Ishikawa (cell line): ENCODE measurements around the gene WSB1.

Experiments
- CEBPB ChIP-seq: IDR thresholded peaks from 2 replicates; pipeline ENCODE4 v1.6.1; 2012
- CREB1 ChIP-seq: IDR thresholded peaks from 2 replicates; pipeline ENCODE4 v1.6.1; 2012; ENCODE audit warnings: low read depth
- EGR1 ChIP-seq: IDR thresholded peaks from 2 replicates; pipeline ENCODE4 v1.6.1; 2012
- EP300 ChIP-seq: IDR thresholded peaks from 2 replicates; pipeline ENCODE4 v1.6.1; 2012; ENCODE audit warnings: borderline replicate concordance
- FOXM1 ChIP-seq: IDR thresholded peaks from 2 replicates; pipeline ENCODE4 v1.6.1; 2012; ENCODE audit warnings: low read depth, borderline replicate concordance
- NFIC ChIP-seq: IDR thresholded peaks from 2 replicates; pipeline ENCODE4 v1.6.1; 2012
- RAD21 ChIP-seq: IDR thresholded peaks from 2 replicates; pipeline ENCODE4 v1.6.1; 2012; ENCODE audit warnings: low read depth
- REST ChIP-seq: IDR thresholded peaks from 2 replicates; pipeline ENCODE4 v1.6.1; 2012; ENCODE audit warnings: low read depth, mild to moderate bottlenecking
- TAF1 ChIP-seq: IDR thresholded peaks from 2 replicates; pipeline ENCODE4 v1.6.1; 2012; ENCODE audit warnings: low read depth, mild to moderate bottlenecking
- TCF12 ChIP-seq: IDR thresholded peaks from 2 replicates; pipeline ENCODE4 v1.6.1; 2012; ENCODE audit warnings: low read depth
- TEAD4 ChIP-seq: IDR thresholded peaks from 2 replicates; pipeline ENCODE4 v1.6.1; 2012
- YY1 ChIP-seq: IDR thresholded peaks from 2 replicates; pipeline ENCODE4 v1.6.1; 2012; ENCODE audit warnings: low read depth
- ZBTB7A ChIP-seq: IDR thresholded peaks from 2 replicates; pipeline ENCODE4 v1.6.1; 2012; ENCODE audit warnings: low read depth
- TF ChIP-seq, protein P1 (sequence below): IDR thresholded peaks from 2 replicates; pipeline ENCODE4 v1.6.1; 2012
- TF ChIP-seq, protein P2 (sequence below): IDR thresholded peaks from 2 replicates; pipeline ENCODE4 v1.6.1; 2012

WSB1 gene

GRCh38 chr17:27323538-27324215, 29.8 kb downstream of the WSB1 start:
- no peak for TF ChIP-seq REST
- TF ChIP-seq, protein P1, sequence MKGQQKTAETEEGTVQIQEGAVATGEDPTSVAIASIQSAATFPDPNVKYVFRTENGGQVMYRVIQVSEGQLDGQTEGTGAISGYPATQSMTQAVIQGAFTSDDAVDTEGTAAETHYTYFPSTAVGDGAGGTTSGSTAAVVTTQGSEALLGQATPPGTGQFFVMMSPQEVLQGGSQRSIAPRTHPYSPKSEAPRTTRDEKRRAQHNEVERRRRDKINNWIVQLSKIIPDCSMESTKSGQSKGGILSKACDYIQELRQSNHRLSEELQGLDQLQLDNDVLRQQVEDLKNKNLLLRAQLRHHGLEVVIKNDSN, result peak; percentile 51
- no peak for TF ChIP-seq CREB1
- TF ChIP-seq NFIC, result peak; percentile 40; the same call in 1 of the 2 replicates
- TF ChIP-seq ZBTB7A, result no peak

DNA sequence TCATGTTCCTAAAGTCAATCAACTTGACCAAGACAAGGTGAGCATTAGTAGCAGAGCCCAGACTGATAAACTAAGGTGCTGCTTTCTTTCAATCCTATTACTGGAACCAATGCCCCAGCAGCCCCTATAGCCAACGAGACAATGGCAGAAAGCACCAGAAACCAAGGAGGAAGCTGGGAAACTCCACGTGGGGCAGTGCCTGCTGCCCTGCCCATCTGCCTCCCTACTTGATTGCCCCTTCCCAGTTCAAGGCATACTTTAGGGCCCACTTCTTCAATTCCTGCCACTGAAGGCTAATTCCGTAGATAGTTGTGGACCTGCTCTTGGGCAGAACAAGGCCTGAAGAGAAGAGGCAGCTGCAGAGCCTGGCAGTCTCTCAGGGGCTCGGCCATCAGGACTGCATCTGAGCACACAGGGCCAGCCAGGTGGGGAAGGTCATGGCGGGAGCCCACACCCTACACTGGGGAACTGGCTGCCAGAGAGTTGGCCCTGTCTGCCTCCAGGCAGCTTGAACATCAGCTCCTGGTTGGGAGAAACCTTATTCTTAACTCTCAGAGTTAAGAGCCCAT, 30.9 kb downstream of the WSB1 start:
- TF ChIP-seq ZBTB7A (no peak), NFIC (no peak), EP300 (no peak), FOXM1 (no peak), CEBPB (no peak), RAD21 (no peak)
- TF ChIP-seq, protein P1, result no peak

- no peak for TF ChIP-seq EP300
- no peak for TF ChIP-seq TCF12
- no peak for TF ChIP-seq REST
- TF ChIP-seq TEAD4, result no peak
- TF ChIP-seq ZBTB7A, result no peak
- no peak for TF ChIP-seq FOXM1
- no peak for TF ChIP-seq NFIC
- no peak for TF ChIP-seq EGR1
- no peak for TF ChIP-seq CEBPB
- TF ChIP-seq, protein P2, sequence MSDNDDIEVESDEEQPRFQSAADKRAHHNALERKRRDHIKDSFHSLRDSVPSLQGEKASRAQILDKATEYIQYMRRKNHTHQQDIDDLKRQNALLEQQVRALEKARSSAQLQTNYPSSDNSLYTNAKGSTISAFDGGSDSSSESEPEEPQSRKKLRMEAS, result no peak
- TF ChIP-seq RAD21, result no peak
- TF ChIP-seq TAF1, result no peak
- TF ChIP-seq, protein P1, result no peak
- TF ChIP-seq CREB1, result no peak
- TF ChIP-seq YY1, result no peak
Observed at GRCh38 chr17:27326051-27326450, 32.1 kb downstream of the WSB1 start.

- TF ChIP-seq TEAD4 (no peak), CREB1 (no peak), YY1 (no peak), FOXM1 (no peak), REST (no peak), CEBPB (no peak), RAD21 (no peak), NFIC (no peak), EP300 (no peak), EGR1 (no peak), TAF1 (no peak), ZBTB7A (no peak), TCF12 (no peak)
- TF ChIP-seq, protein P2, result no peak
- TF ChIP-seq, protein P1, result no peak
Observed at GRCh38 chr17:27326585-27326984, 32.7 kb downstream of the WSB1 start.
